ENCODE results near the gene TRPM3. TPM values are rescaled to one million over a fixed set of nuclear protein-coding genes. Genes with fewer than 3 reads are reported as not detected.

The TRPM3 gene
- total RNA-seq, 1 experiment from 2014 or later, result 5.4 TPM

DNA sequence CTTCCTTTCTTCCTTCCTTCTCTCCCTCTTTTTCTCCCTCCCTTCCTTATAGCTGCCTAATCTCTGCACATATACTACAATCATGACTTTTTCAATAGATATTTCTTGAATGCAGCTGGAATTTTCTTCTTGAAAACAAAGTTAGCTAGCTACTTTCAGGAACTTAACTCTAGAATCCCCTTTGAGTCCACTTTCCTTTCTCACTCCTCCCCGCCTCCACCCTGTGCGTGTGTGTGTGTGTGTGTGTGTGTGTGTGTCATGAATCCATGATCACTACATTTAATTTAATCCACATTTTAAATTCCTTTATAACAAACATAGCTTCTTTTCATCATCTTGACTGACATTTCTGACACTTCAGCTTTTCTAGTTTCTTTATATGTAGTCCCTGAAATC is 539.5 kb downstream of the TRPM3 start:
- Mint-ChIP-seq H3K27me3 (ENCODE audit: low read depth) (no peaks in the 10 kb centered on the region), H3K4me1 (peaks cover 5% of the 10 kb centered on the region), H3K4me3 (no peak overlapping the region), H3K9me3 (no peaks in the 10 kb centered on the region), H3K27ac (no peak overlapping the region), H3K36me3 (no peaks in the 10 kb centered on the region)
- no peak for ATAC-seq
- CTCF ChIA-PET, result interaction anchor here (0.6 to 1.5 kb wide), 5 partner anchors 15 to 163 kb away, joined by 3 to 10 read pairs (median 3); no protein-coding TSS in a partner anchor
- TF ChIP-seq, protein P1, sequence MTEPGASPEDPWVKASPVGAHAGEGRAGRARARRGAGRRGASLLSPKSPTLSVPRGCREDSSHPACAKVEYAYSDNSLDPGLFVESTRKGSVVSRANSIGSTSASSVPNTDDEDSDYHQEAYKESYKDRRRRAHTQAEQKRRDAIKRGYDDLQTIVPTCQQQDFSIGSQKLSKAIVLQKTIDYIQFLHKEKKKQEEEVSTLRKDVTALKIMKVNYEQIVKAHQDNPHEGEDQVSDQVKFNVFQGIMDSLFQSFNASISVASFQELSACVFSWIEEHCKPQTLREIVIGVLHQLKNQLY (CRISPR knock-in tag; IDR thresholded peaks at IDR 0.05), result no peak
- TF ChIP-seq ZNF416 (CRISPR knock-in tag; IDR thresholded peaks at IDR 0.05), result no peak
- TF ChIP-seq, protein P2, sequence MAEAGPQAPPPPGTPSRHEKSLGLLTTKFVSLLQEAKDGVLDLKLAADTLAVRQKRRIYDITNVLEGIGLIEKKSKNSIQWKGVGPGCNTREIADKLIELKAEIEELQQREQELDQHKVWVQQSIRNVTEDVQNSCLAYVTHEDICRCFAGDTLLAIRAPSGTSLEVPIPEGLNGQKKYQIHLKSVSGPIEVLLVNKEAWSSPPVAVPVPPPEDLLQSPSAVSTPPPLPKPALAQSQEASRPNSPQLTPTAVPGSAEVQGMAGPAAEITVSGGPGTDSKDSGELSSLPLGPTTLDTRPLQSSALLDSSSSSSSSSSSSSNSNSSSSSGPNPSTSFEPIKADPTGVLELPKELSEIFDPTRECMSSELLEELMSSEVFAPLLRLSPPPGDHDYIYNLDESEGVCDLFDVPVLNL (CRISPR knock-in tag; IDR thresholded peaks at IDR 0.05; ENCODE audit: borderline replicate concordance, low read depth), result no peak
- TF ChIP-seq ZNF671 (CRISPR knock-in tag; IDR thresholded peaks at IDR 0.05), result no peak
- TF ChIP-seq, protein P3, sequence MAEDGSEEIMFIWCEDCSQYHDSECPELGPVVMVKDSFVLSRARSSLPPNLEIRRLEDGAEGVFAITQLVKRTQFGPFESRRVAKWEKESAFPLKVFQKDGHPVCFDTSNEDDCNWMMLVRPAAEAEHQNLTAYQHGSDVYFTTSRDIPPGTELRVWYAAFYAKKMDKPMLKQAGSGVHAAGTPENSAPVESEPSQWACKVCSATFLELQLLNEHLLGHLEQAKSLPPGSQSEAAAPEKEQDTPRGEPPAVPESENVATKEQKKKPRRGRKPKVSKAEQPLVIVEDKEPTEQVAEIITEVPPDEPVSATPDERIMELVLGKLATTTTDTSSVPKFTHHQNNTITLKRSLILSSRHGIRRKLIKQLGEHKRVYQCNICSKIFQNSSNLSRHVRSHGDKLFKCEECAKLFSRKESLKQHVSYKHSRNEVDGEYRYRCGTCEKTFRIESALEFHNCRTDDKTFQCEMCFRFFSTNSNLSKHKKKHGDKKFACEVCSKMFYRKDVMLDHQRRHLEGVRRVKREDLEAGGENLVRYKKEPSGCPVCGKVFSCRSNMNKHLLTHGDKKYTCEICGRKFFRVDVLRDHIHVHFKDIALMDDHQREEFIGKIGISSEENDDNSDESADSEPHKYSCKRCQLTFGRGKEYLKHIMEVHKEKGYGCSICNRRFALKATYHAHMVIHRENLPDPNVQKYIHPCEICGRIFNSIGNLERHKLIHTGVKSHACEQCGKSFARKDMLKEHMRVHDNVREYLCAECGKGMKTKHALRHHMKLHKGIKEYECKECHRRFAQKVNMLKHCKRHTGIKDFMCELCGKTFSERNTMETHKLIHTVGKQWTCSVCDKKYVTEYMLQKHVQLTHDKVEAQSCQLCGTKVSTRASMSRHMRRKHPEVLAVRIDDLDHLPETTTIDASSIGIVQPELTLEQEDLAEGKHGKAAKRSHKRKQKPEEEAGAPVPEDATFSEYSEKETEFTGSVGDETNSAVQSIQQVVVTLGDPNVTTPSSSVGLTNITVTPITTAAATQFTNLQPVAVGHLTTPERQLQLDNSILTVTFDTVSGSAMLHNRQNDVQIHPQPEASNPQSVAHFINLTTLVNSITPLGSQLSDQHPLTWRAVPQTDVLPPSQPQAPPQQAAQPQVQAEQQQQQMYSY (CRISPR knock-in tag; IDR thresholded peaks at IDR 0.05), result no peak
- TF ChIP-seq, protein P4, sequence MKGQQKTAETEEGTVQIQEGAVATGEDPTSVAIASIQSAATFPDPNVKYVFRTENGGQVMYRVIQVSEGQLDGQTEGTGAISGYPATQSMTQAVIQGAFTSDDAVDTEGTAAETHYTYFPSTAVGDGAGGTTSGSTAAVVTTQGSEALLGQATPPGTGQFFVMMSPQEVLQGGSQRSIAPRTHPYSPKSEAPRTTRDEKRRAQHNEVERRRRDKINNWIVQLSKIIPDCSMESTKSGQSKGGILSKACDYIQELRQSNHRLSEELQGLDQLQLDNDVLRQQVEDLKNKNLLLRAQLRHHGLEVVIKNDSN (CRISPR knock-in tag; IDR thresholded peaks at IDR 0.05), result no peak
- TF ChIP-seq ATF1 (CRISPR knock-in tag; IDR thresholded peaks at IDR 0.05), result no peak
- TF ChIP-seq ZNF396 (CRISPR knock-in tag; IDR thresholded peaks at IDR 0.05; ENCODE audit: borderline replicate concordance), result no peak
- no peak for TF ChIP-seq TEAD4 (CRISPR knock-in tag; IDR thresholded peaks at IDR 0.05)
- no peak for TF ChIP-seq SMAD4 (CRISPR knock-in tag; IDR thresholded peaks at IDR 0.05)
- TF ChIP-seq, protein P5, sequence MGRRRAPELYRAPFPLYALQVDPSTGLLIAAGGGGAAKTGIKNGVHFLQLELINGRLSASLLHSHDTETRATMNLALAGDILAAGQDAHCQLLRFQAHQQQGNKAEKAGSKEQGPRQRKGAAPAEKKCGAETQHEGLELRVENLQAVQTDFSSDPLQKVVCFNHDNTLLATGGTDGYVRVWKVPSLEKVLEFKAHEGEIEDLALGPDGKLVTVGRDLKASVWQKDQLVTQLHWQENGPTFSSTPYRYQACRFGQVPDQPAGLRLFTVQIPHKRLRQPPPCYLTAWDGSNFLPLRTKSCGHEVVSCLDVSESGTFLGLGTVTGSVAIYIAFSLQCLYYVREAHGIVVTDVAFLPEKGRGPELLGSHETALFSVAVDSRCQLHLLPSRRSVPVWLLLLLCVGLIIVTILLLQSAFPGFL (CRISPR knock-in tag; IDR thresholded peaks at IDR 0.05; ENCODE audit: borderline replicate concordance), result no peak
- no peak for TF ChIP-seq ZNF423 (CRISPR knock-in tag; IDR thresholded peaks at IDR 0.05)
- TF ChIP-seq, protein P6, sequence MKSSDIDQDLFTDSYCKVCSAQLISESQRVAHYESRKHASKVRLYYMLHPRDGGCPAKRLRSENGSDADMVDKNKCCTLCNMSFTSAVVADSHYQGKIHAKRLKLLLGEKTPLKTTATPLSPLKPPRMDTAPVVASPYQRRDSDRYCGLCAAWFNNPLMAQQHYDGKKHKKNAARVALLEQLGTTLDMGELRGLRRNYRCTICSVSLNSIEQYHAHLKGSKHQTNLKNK (CRISPR knock-in tag; IDR thresholded peaks at IDR 0.05), result no peak
- TF ChIP-seq, protein P7, sequence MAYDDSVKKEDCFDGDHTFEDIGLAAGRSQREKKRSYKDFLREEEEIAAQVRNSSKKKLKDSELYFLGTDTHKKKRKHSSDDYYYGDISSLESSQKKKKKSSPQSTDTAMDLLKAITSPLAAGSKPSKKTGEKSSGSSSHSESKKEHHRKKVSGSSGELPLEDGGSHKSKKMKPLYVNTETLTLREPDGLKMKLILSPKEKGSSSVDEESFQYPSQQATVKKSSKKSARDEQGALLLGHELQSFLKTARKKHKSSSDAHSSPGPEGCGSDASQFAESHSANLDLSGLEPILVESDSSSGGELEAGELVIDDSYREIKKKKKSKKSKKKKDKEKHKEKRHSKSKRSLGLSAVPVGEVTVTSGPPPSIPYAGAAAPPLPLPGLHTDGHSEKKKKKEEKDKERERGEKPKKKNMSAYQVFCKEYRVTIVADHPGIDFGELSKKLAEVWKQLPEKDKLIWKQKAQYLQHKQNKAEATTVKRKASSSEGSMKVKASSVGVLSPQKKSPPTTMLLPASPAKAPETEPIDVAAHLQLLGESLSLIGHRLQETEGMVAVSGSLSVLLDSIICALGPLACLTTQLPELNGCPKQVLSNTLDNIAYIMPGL (CRISPR knock-in tag; IDR thresholded peaks at IDR 0.05), result no peak
- TF ChIP-seq NR1H2 (CRISPR knock-in tag; IDR thresholded peaks at IDR 0.05), result no peak
- POLR2A ChIA-PET, result interaction anchor here (0.6 kb wide), 1 partner anchor 114 kb away, joined by 3 read pairs; no protein-coding TSS in a partner anchor
- DNase-seq (ENCODE audit: low spot score), result no peak

All from WTC11 (cell line).